SH-SY5Y (cell line): ENCODE measurements around the gene MCOLN2.

Source experiments
- GATA2 ChIP-seq: IDR thresholded peaks from 2 replicates; pipeline ENCODE4 v1.6.1; 2011; ENCODE audit warnings: mild to moderate bottlenecking, low read depth, low read length
- GATA3 ChIP-seq: IDR thresholded peaks from 2 replicates; pipeline ENCODE4 v1.6.1; 2011; ENCODE audit warnings: low read depth, mild to moderate bottlenecking, low read length, moderate library complexity

Gene MCOLN2

GRCh38 chr1:84996846-84997666 lies at the start of gene MCOLN2:
Gene MCOLN2, minus strand, starts transcription at chr1:84997113. Its CDS starts 241 bp downstream, at chr1:84996872.
- TF ChIP-seq GATA3 (no peak), GATA2 (no peak)

GRCh38 chr1:85042413-85042812 lies 45.5 kb upstream of the MCOLN2 start:
- TF ChIP-seq GATA3 (no peak), GATA2 (no peak)

GRCh38 chr1:85041793-85042192 lies 44.9 kb upstream of the MCOLN2 start:
- TF ChIP-seq GATA2, result no peak
- no peak for TF ChIP-seq GATA3

- TF ChIP-seq GATA3 (no peak), GATA2 (no peak)
These were observed 36.3 kb upstream of the MCOLN2 start for GRCh38 chr1:85033221-85033620.

GRCh38 chr1:85030536-85030935 lies 33.6 kb upstream of the MCOLN2 start:
- TF ChIP-seq GATA3, result no peak
- TF ChIP-seq GATA2, result no peak

GRCh38 chr1:85028151-85028550 lies 31.2 kb upstream of the MCOLN2 start:
- no peak for TF ChIP-seq GATA3
- TF ChIP-seq GATA2, result no peak

GRCh38 chr1:85027242-85027983 lies 30.5 kb upstream of the MCOLN2 start:
- TF ChIP-seq GATA3, result no peak
- TF ChIP-seq GATA2, result no peak

- TF ChIP-seq GATA2, result no peak
- TF ChIP-seq GATA3, result no peak
These were observed 29.0 kb upstream of the MCOLN2 start for GRCh38 chr1:85025940-85026339.

GRCh38 chr1:85024736-85025135 lies 27.8 kb upstream of the MCOLN2 start:
- TF ChIP-seq GATA2, result no peak
- no peak for TF ChIP-seq GATA3

- TF ChIP-seq GATA3 (no peak), GATA2 (no peak)
These were observed 25.8 kb upstream of the MCOLN2 start for GRCh38 chr1:85022700-85023099.

GRCh38 chr1:85019994-85020393 lies 23.1 kb upstream of the MCOLN2 start:
- TF ChIP-seq GATA2 (no peak), GATA3 (no peak)

GRCh38 chr1:85015826-85016225 lies 18.9 kb upstream of the MCOLN2 start:
- TF ChIP-seq GATA2, result no peak
- no peak for TF ChIP-seq GATA3

- no peak for TF ChIP-seq GATA3
- TF ChIP-seq GATA2, result no peak
These were observed 4.8 kb upstream of the MCOLN2 start for GRCh38 chr1:85001742-85002141.

GRCh38 chr1:84998642-84999280 lies 1.8 kb upstream of the MCOLN2 start:
- TF ChIP-seq GATA2, result no peak
- TF ChIP-seq GATA3, result no peak
